Measurements from ENCODE around the gene CPAMD8.

CPAMD8 gene

GRCh38 chr19:16892868-16893685 is 133.5 kb downstream of the CPAMD8 start:
- H3K4me3 ChIP-seq = no peak overlapping the region
- TF ChIP-seq CTCF (IDR thresholded peaks at IDR 0.05) = no peak
- no peak for DNase-seq (ENCODE audit: low spot score)
- no peak overlapping the region for H3K27ac ChIP-seq

- H3K27ac ChIP-seq = no peak overlapping the region
- TF ChIP-seq CTCF (IDR thresholded peaks at IDR 0.05) = no peak
Observed at GRCh38 chr19:16892436-16892835, 134.2 kb downstream of the CPAMD8 start.

GRCh38 chr19:16891696-16892382 is 134.8 kb downstream of the CPAMD8 start:
- no peak overlapping the region for H3K4me3 ChIP-seq
- TF ChIP-seq CTCF (IDR thresholded peaks at IDR 0.05) = no peak
- DNase-seq (ENCODE audit: low spot score) = no peak
- no peak overlapping the region for H3K27ac ChIP-seq

More at GRCh38 chr19:16892436-16892835, 134.2 kb downstream of the CPAMD8 start:
- DNase-seq (ENCODE audit: low spot score) = no peak
- H3K4me3 ChIP-seq = no peak overlapping the region

- Histone ChIP-seq H3K4me3 (no peak overlapping the region), H3K27ac (no peak overlapping the region)
- TF ChIP-seq CTCF (IDR thresholded peaks at IDR 0.05) = no peak
- DNase-seq (ENCODE audit: low spot score) = no peak
Observed at GRCh38 chr19:16890461-16891184, 136.0 kb downstream of the CPAMD8 start.

GRCh38 chr19:16889883-16890460 is 136.6 kb downstream of the CPAMD8 start:
- no peak for DNase-seq (ENCODE audit: low spot score)
- H3K4me3 ChIP-seq = no peak overlapping the region
- H3K27ac ChIP-seq = no peak overlapping the region
- no peak for TF ChIP-seq CTCF (IDR thresholded peaks at IDR 0.05)

- Histone ChIP-seq H3K27ac (peak overlapping the region in 1 of 2 donors; percentile 5), H3K4me3 (peak overlapping the region; percentile 41)
- no peak for DNase-seq (ENCODE audit: low spot score)
- no peak for TF ChIP-seq CTCF (IDR thresholded peaks at IDR 0.05)
Observed at GRCh38 chr19:16889366-16889882, 137.2 kb downstream of the CPAMD8 start.
